ENCODE measurements around the gene LILRB5.
"Not testable (repeated sequence)": the region's sequence is repeated elsewhere in the genome, so short reads cannot be mapped to it uniquely, and the experiment has no call there.

DNA sequence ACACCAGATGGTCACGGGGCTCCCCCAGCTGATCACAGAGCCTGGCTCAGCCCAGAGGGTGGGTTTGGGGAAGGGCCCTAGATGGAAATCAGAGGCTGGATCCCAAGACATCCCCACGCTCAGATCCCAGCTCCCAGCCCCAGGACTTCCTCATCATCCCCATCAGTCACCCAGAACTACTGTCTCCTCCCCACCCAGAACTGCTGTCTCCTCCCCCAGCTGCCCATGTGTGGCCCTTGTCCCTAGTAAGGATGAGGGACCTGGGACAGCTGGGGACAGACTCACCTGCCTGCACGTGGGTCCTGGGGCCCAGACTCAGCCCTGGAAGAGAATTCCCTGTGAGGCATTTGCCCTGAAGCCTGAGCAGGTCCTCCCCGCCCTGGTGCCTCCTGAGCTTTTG, 14.8 kb downstream of the LILRB5 start:
- TF ChIP-seq POLR2AphosphoS5, CTCF, POLR2A (IDR thresholded peaks at IDR 0.05): not testable (repeated sequence)
